Measurements from ENCODE around the gene SLC39A11. TPM values are rescaled to one million over a fixed set of nuclear protein-coding genes. Genes with fewer than 3 reads are reported as not detected.

The SLC39A11 gene
- total RNA-seq, 1 experiment from 2014 or later, result 15.2 TPM

DNA sequence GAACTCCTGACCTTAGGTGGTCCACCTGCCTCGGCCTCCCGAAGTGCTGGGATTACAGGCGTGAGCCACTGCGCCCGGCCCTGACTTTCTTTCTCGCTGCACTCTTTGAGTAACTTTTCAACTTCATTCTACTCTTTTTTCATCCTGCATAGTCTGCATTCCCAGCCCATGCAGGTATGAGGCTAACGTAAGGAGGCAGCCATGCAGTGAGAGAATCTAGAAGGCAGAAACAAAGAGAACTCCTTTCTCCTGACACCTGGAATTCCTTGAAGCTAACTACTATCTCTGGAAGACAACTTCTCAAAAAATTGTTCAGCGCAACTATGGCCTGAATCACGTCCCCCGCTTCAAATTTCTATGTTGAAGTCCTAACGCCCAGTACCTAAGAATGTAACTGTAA is 152.0 kb downstream of the SLC39A11 start:
- no peaks in the 10 kb centered on the region for H3K27me3 ChIP-seq (ENCODE audit: insufficient read depth, low read length)
- no peaks in the 10 kb centered on the region for H3K9me3 ChIP-seq (ENCODE audit: control insufficient read depth, low read depth, low read length)
- H2BK20ac ChIP-seq (ENCODE audit: low read depth, low read length, poor library complexity, severe bottlenecking), result no peak overlapping the region
- H3K14ac ChIP-seq (ENCODE audit: insufficient read depth, low read length), result no peak overlapping the region
- no peak overlapping the region for H2BK120ac ChIP-seq (ENCODE audit: low read depth, low read length, poor library complexity, severe bottlenecking)
- H3K4ac ChIP-seq (ENCODE audit: low read depth, low read length), result no peak overlapping the region
- H2BK5ac ChIP-seq (ENCODE audit: insufficient read length, low read length), result no peak overlapping the region
- H3K23ac ChIP-seq (ENCODE audit: insufficient read length, low read depth, low read length), result no peak overlapping the region
- H2BK12ac ChIP-seq (ENCODE audit: insufficient read length, low read depth, low read length), result no peak overlapping the region
- no peaks in the 10 kb centered on the region for H3K79me1 ChIP-seq (ENCODE audit: insufficient read depth, low read depth, low read length, poor library complexity, severe bottlenecking)
- no peak overlapping the region for H4K8ac ChIP-seq (replicated peaks; ENCODE audit: insufficient read length, low read depth, low read length)
- H3K4me1 ChIP-seq (ENCODE audit: insufficient read depth, low read length), result no peaks in the 10 kb centered on the region
- peak overlapping the region in 2 of 3 experiments; percentile 2 to 39; a peak in 2 of 7 replicates for H3K27ac Mint-ChIP-seq
- H3K4me2 ChIP-seq (ENCODE audit: insufficient read depth, insufficient read length, low read length), result no peak overlapping the region
- peaks cover 0 to 4% (median 0%) of the 10 kb centered on the region in 3 experiments; a peak in 2 of 7 replicates for H3K36me3 Mint-ChIP-seq (ENCODE audit: insufficient read depth in 1 of 3, low read depth in 3 of 3)
- no peaks in the 10 kb centered on the region; a peak in 2 of 5 replicates for H3K9me3 Mint-ChIP-seq
- H3K4me1 Mint-ChIP-seq, result peaks cover 15 to 19% of the 10 kb centered on the region in 2 experiments
- H2BK15ac ChIP-seq (ENCODE audit: low read depth, low read length), result no peak overlapping the region
- no peaks in the 10 kb centered on the region for H3K79me2 ChIP-seq (ENCODE audit: insufficient read depth, low read length)
- no peak overlapping the region for H4K91ac ChIP-seq (ENCODE audit: insufficient read length, low read depth, low read length)
- no peak overlapping the region for H3K18ac ChIP-seq (ENCODE audit: insufficient read length, low read depth, low read length)
- no peak overlapping the region for H3K56ac ChIP-seq (ENCODE audit: insufficient read length, low read depth, low read length)
- no peak overlapping the region for H4K5ac ChIP-seq (ENCODE audit: insufficient read length, low read depth, low read length)
- no peak overlapping the region for H3T11ph ChIP-seq (ENCODE audit: low read length)
- no peak overlapping the region for H3K4me3 Mint-ChIP-seq
- no peak overlapping the region for H2AFZ ChIP-seq (ENCODE audit: low read length)
- H3K27me3 Mint-ChIP-seq (ENCODE audit: low read depth), result no peaks in the 10 kb centered on the region
- DNase-seq, result no peak
- no peaks in the 10 kb centered on the region for H4K20me1 ChIP-seq (ENCODE audit: control insufficient read depth, insufficient read depth, insufficient read length)
- no peaks in the 10 kb centered on the region for H3K23me2 ChIP-seq (ENCODE audit: insufficient read length, low read depth, low read length, poor library complexity, severe bottlenecking)
- TF ChIP-seq, protein P1, sequence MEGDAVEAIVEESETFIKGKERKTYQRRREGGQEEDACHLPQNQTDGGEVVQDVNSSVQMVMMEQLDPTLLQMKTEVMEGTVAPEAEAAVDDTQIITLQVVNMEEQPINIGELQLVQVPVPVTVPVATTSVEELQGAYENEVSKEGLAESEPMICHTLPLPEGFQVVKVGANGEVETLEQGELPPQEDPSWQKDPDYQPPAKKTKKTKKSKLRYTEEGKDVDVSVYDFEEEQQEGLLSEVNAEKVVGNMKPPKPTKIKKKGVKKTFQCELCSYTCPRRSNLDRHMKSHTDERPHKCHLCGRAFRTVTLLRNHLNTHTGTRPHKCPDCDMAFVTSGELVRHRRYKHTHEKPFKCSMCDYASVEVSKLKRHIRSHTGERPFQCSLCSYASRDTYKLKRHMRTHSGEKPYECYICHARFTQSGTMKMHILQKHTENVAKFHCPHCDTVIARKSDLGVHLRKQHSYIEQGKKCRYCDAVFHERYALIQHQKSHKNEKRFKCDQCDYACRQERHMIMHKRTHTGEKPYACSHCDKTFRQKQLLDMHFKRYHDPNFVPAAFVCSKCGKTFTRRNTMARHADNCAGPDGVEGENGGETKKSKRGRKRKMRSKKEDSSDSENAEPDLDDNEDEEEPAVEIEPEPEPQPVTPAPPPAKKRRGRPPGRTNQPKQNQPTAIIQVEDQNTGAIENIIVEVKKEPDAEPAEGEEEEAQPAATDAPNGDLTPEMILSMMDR (conservative IDR thresholded peaks at IDR 0.05), result no peak
- WGBS (ENCODE audit: extremely low coverage, insufficient read length, low lambda C conversion rate), result no CpG with 5 or more reads among the region's 11 CpGs
- no peak overlapping the region for H3K9ac ChIP-seq (ENCODE audit: extremely low read depth, insufficient read length, low read length)
- H2AK5ac ChIP-seq (ENCODE audit: insufficient read length, low read length), result no peak overlapping the region
- H3K27ac ChIP-seq (ENCODE audit: insufficient read length, low read depth, low read length), result no peak overlapping the region
